Keratinocyte (primary cell): Measurements from ENCODE around the gene PYGB. TPM values are rescaled to one million over a fixed set of nuclear protein-coding genes. Genes with fewer than 3 reads are reported as not detected.

ENCODE experiments used
- DNase-seq: peaks from one replicate; pipeline ENCODE4 v3.0.0-alpha.2; 2011; ENCODE audit warnings: low read depth, missing footprints, low spot score
- FAIRE-seq: peaks from 2 replicates; lab custom pipeline; 2011; peaks lifted over from hg19 to GRCh38; lab: Jason Lieb, UNC
- H2AFZ ChIP-seq: 2 replicates; pipeline ENCODE4 v1.6.0; 2012; ENCODE audit warnings: low read length, control low read depth, inconsistent platforms; ENCODE audit not compliant: control insufficient read depth
- H3K27ac ChIP-seq: 2 replicates; pipeline ENCODE4 v1.5.1; 2011; ENCODE audit warnings: low read length; ENCODE audit not compliant: control insufficient read depth, insufficient read depth
- H3K27me3 ChIP-seq: 3 replicates; pipeline ENCODE4 v1.6.0; 2011; ENCODE audit warnings: low read length; ENCODE audit not compliant: control insufficient read depth, insufficient read depth; ENCODE audit errors: extremely low read depth
- H3K36me3 ChIP-seq, 2 experiments: 2 replicates in 1 of 2; 3 replicates in 1 of 2; pipeline ENCODE4 v1.5.1; 2011; ENCODE audit warnings: low read length in 2 of 2, mild to moderate bottlenecking in 1 of 2; ENCODE audit not compliant: control insufficient read depth in 2 of 2, insufficient read depth in 2 of 2; ENCODE audit errors: extremely low read depth in 1 of 2
- H3K4me1 ChIP-seq: 3 replicates; pipeline ENCODE4 v1.5.1; 2011; ENCODE audit warnings: low read length; ENCODE audit not compliant: control insufficient read depth, insufficient read depth; ENCODE audit errors: extremely low read depth
- H3K4me2 ChIP-seq: 3 replicates; pipeline ENCODE4 v1.6.0; 2011; ENCODE audit warnings: low read depth, low read length; ENCODE audit not compliant: control insufficient read depth, insufficient read depth; ENCODE audit errors: extremely low read depth
- H3K4me3 ChIP-seq, 3 experiments: fragments of 200-600 bp in 1 of 3; sonication (generic) in 1 of 3; 2 replicates in 2 of 3; 3 replicates in 1 of 3; pipeline ENCODE4 v1.5.1; 2011 to 2016; ENCODE audit warnings: low read length in 3 of 3, mild to moderate bottlenecking in 3 of 3, control low read depth in 2 of 3, inconsistent platforms in 1 of 3, low read depth in 1 of 3, mixed read lengths in 1 of 3, mixed run types in 1 of 3, moderate library complexity in 1 of 3; ENCODE audit not compliant: control insufficient read depth in 2 of 3, insufficient read depth in 2 of 3; ENCODE audit errors: extremely low read depth in 1 of 3
- H3K79me2 ChIP-seq: 2 replicates; pipeline ENCODE4 v1.6.0; 2012; ENCODE audit warnings: low read length; ENCODE audit not compliant: control insufficient read depth, insufficient read depth
- H3K9ac ChIP-seq: 3 replicates; pipeline ENCODE4 v1.6.0; 2011; ENCODE audit warnings: low read length; ENCODE audit not compliant: control insufficient read depth, insufficient read depth; ENCODE audit errors: extremely low read depth
- H3K9me1 ChIP-seq: 3 replicates; pipeline ENCODE4 v1.6.0; 2011; ENCODE audit warnings: low read length; ENCODE audit not compliant: control insufficient read depth, insufficient read depth; ENCODE audit errors: extremely low read depth
- H3K9me3 ChIP-seq: 2 replicates; pipeline ENCODE4 v1.5.1; 2012; ENCODE audit warnings: low read depth, low read length; ENCODE audit not compliant: control insufficient read depth
- H4K20me1 ChIP-seq: 3 replicates; pipeline ENCODE4 v1.6.0; 2011; ENCODE audit warnings: low read length; ENCODE audit not compliant: control insufficient read depth, insufficient read depth; ENCODE audit errors: extremely low read depth
- EZH2 ChIP-seq: IDR thresholded peaks from one replicate; pipeline ENCODE4 v1.6.1; 2012; ENCODE audit warnings: inconsistent platforms, mild to moderate bottlenecking, low read length, moderate library complexity
- dilution Hi-C: fragments of 300-500 bp; cut with MboI; formaldehyde crosslinking; loops from one replicate; pipeline ENCODE4 v1.7.0; 2020; ENCODE audit warnings: low sequenced_read_pairs; ENCODE audit not compliant: extremely low pct_ligation_motif_present
- polyA plus RNA-seq, 5 experiments: library from polyadenylated mRNA; depleted of rRNA in 3 of 5; stranded (reverse) in 3 of 5; stranded (forward) in 1 of 5; unstranded in 1 of 5; fragments of >200 nt; gene quantifications; 1 replicate in 1 of 5; 2 replicates in 3 of 5; 3 replicates in 1 of 5; pipeline versions ENCODE4 v1.2.1 to v1.2.3, GENCODE V29; 2011 to 2012; ENCODE audit warnings: missing spikeins in 2 of 5, low read depth in 1 of 5, low replicate concordance in 1 of 5
- TF ChIP-seq, protein P1 (sequence below), 3 experiments: IDR thresholded peaks in 1 of 3; conservative IDR thresholded peaks in 1 of 3; optimal IDR thresholded peaks in 1 of 3; 2 replicates in 2 of 3; 3 replicates in 1 of 3; pipeline versions ENCODE3 to v1.5.1; 2011; ENCODE audit warnings: low read length in 3 of 3, mild to moderate bottlenecking in 3 of 3, moderate library complexity in 2 of 3, control low read depth in 1 of 3, inconsistent platforms in 1 of 3; ENCODE audit not compliant: insufficient read depth in 2 of 3; ENCODE audit errors: extremely low read depth in 1 of 3

Gene PYGB
- polyA plus RNA-seq, 1 donor (not counting 4 experiments of a cell fraction or from before 2014, with no cell fraction given): 78.3 TPM

DNA sequence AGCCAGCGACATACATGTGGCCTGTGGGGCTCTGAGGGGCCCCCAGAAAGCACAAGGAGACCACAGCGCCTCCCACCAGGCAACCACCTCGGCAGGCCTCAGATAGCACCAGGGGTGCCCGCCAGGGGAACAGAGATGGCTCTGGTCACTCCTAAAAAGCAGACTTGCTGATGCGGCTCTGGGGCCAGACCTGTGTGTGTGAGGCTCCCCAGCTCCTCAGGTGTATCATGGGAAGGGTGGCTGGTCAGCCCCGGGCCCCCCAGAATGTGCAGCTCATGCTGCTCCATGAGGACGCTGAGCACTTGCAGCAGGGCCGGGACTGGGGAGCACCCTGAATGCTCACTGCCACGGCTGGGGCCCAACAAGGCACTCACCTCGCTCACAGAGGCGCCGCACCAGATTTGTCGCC lies 60.2 kb downstream of the PYGB start:
- dilution Hi-C loops: no loop called here
- TF ChIP-seq, protein P1, sequence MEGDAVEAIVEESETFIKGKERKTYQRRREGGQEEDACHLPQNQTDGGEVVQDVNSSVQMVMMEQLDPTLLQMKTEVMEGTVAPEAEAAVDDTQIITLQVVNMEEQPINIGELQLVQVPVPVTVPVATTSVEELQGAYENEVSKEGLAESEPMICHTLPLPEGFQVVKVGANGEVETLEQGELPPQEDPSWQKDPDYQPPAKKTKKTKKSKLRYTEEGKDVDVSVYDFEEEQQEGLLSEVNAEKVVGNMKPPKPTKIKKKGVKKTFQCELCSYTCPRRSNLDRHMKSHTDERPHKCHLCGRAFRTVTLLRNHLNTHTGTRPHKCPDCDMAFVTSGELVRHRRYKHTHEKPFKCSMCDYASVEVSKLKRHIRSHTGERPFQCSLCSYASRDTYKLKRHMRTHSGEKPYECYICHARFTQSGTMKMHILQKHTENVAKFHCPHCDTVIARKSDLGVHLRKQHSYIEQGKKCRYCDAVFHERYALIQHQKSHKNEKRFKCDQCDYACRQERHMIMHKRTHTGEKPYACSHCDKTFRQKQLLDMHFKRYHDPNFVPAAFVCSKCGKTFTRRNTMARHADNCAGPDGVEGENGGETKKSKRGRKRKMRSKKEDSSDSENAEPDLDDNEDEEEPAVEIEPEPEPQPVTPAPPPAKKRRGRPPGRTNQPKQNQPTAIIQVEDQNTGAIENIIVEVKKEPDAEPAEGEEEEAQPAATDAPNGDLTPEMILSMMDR (optimal IDR thresholded peaks at IDR 0.05 in 1 of 3, IDR thresholded peaks at IDR 0.05 in 1 of 3, conservative IDR thresholded peaks at IDR 0.05 in 1 of 3; ENCODE audit: extremely low read depth in 1 of 3, insufficient read depth in 2 of 3, low read length in 3 of 3): no peak
- TF ChIP-seq EZH2: no peak
- H3K36me3 ChIP-seq: no peaks in the 10 kb centered on the region
- no peak overlapping the region for H2AFZ ChIP-seq
- H3K4me3 ChIP-seq: no peak overlapping the region
- no peak overlapping the region for H3K27ac ChIP-seq
- no peak for FAIRE-seq
- H4K20me1 ChIP-seq: no peaks in the 10 kb centered on the region
- H3K4me1 ChIP-seq: peaks cover 20% of the 10 kb centered on the region
- no peak for DNase-seq
- no peak overlapping the region for H3K4me2 ChIP-seq
- H3K27me3 ChIP-seq: no peaks in the 10 kb centered on the region
- no peaks in the 10 kb centered on the region for H3K79me2 ChIP-seq
- H3K9me3 ChIP-seq: no peaks in the 10 kb centered on the region
- no peaks in the 10 kb centered on the region for H3K9me1 ChIP-seq
- no peak overlapping the region for H3K9ac ChIP-seq

DNA sequence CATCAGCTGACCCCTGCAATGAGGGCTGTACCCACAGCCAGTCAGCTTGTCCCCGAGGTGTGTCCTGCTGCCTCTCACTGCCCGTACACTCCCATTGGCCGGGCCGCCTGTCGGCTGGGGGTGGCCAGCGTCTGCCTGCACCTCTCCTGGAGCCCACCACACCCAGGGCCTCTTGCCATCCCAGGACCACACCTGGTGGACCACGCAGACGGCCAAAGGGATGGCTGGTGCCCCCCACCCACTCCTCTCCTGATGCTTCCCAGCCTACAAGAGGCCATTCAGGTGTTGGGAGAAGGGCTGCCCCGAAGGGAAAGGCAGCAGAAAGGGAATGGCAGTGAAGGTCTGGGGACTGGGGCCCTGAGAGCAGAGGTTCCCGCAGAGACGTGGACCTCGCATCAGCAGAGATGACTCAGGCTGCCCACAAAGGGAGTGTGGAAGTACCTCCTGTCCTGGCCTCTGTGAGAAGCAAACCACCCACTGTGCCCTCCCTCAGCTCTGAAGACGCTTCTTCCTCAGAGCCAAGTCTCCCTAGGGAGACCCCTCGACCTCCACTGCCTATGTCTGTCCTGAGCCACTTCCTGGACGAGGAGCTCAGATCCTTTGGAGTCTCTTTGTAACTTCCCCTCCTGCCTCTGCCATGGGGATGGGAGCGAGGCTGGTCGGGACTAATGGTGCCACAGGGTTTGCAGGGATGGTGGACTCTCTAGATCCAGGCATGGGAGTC lies 60.9 kb downstream of the PYGB start:
- H3K9ac ChIP-seq: no peak overlapping the region
- H3K79me2 ChIP-seq: no peaks in the 10 kb centered on the region
- FAIRE-seq (no peak), DNase-seq (no peak)
- dilution Hi-C loops: no loop called here
- H2AFZ ChIP-seq: no peak overlapping the region
- H3K4me1 ChIP-seq: peaks cover 20% of the 10 kb centered on the region
- no peaks in the 10 kb centered on the region for H3K9me3 ChIP-seq
- H3K27me3 ChIP-seq: no peaks in the 10 kb centered on the region
- H3K9me1 ChIP-seq: no peaks in the 10 kb centered on the region
- H3K4me2 ChIP-seq: no peak overlapping the region
- TF ChIP-seq, protein P1 (optimal IDR thresholded peaks at IDR 0.05 in 1 of 3, IDR thresholded peaks at IDR 0.05 in 1 of 3, conservative IDR thresholded peaks at IDR 0.05 in 1 of 3; ENCODE audit: extremely low read depth in 1 of 3, insufficient read depth in 2 of 3, low read length in 3 of 3): no peak
- no peak for TF ChIP-seq EZH2
- H4K20me1 ChIP-seq: no peaks in the 10 kb centered on the region
- H3K4me3 ChIP-seq: no peak overlapping the region
- no peaks in the 10 kb centered on the region for H3K36me3 ChIP-seq
- no peak overlapping the region for H3K27ac ChIP-seq
